Thyroid gland (tissue), 4 donors: ENCODE data around the gene SLC2A1. TPM values are rescaled to one million over a fixed set of nuclear protein-coding genes. Genes with fewer than 3 reads are reported as not detected.

Source experiments
- DNase-seq, 2 donors: peaks; one replicate each; pipeline ENCODE4 v3.0.0-alpha.2; 2019
- H3K27ac ChIP-seq, 3 donors: fragments of 200-600 bp; sonication (generic); 1 replicate in 2 of 3; 2 replicates in 1 of 3; pipeline ENCODE4 v1.5.1; 2016 to 2019; ENCODE audit warnings: mild to moderate bottlenecking in 1 of 3, moderate library complexity in 1 of 3
- H3K27me3 ChIP-seq: fragments of 200-600 bp; sonication (generic); one replicate; pipeline ENCODE4 v1.5.1; 2019
- H3K36me3 ChIP-seq, 2 donors: fragments of 200-600 bp; sonication (generic); one replicate each; pipeline ENCODE4 v1.5.1; 2016 to 2019
- H3K4me1 ChIP-seq, 2 donors: fragments of 200-600 bp; sonication (generic); one replicate each; pipeline ENCODE4 v1.5.1; 2017 to 2019
- H3K4me3 ChIP-seq, 3 donors: fragments of 200-600 bp; sonication (generic); replicated peaks in 1 of 3; 1 replicate in 2 of 3; 2 replicates in 1 of 3; pipeline ENCODE4 v1.5.1; 2016; ENCODE audit warnings: mild to moderate bottlenecking in 1 of 3
- H3K9me3 ChIP-seq: fragments of 200-600 bp; sonication (generic); one replicate; pipeline ENCODE4 v1.5.1; 2017
- POLR2A ChIP-seq, 2 donors: fragments of 450-650 bp; IDR thresholded peaks; one replicate each; pipeline ENCODE4 v1.6.1; 2017; ENCODE audit warnings: antibody characterized with exemption in 2 of 2, mild to moderate bottlenecking in 2 of 2, moderate library complexity in 1 of 2
- WGBS, 2 donors: methylation state at CpG; one replicate each; pipeline ENCODE4 v1.1.5; 2017; 5-methylcytosine and 5-hydroxymethylcytosine counted together
- intact Hi-C: fragments of 100-400 bp; cut with DNase I; formaldehyde crosslinking; loops from one replicate; pipeline ENCODE4 v1.15.1; 2023
- total RNA-seq, 4 donors: library from RNA; depleted of rRNA; stranded (reverse); fragments of >200 nt; gene quantifications; one replicate each; pipeline ENCODE4 v1.2.3, GENCODE V29; 2016
- TF ChIP-seq, protein P1 (sequence below), 6 experiments: fragments of 200-600 bp in 3 of 6; fragments of 450-650 bp in 3 of 6; sonication (generic) in 3 of 6; IDR thresholded peaks; one replicate each; pipeline ENCODE4 v1.5.1; 2016 to 2019; ENCODE audit warnings: antibody characterized with exemption in 6 of 6, mild to moderate bottlenecking in 2 of 6, inconsistent platforms in 1 of 6, moderate library complexity in 1 of 6

Gene SLC2A1
- total RNA-seq, 4 donors from 2014 or later, result 15.0 to 208 (median 91.4) TPM

DNA sequence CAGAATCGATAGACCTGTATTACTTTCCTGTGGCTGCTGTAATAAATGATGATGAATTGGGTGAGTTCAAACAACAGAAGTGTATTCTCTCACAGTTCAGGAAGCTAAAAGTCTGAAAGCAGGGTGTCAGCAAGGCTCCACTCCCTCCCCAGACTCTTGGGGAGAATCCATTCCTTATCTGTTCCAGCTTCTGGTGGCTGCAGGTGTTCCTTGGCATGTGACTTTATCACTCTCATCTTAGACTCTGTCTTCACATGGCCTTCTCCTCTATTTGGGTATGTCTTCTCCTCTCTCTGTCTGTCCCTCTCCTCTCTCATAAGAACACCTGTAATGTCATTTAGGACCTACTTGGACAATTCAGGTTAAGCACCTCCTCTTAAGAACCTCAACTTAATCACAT is 44.1 kb upstream of the SLC2A1 start:
- H3K27ac ChIP-seq, result no peak overlapping the region
- 84 to 85% methylated on average over 1 of the region's 1 CpG for WGBS, 2 donors
- H3K4me1 ChIP-seq, result peaks cover 3 to 4% of the 10 kb centered on the region in 2 donors
- TF ChIP-seq POLR2A (IDR thresholded peaks at IDR 0.05), result no peak
- TF ChIP-seq, protein P1, sequence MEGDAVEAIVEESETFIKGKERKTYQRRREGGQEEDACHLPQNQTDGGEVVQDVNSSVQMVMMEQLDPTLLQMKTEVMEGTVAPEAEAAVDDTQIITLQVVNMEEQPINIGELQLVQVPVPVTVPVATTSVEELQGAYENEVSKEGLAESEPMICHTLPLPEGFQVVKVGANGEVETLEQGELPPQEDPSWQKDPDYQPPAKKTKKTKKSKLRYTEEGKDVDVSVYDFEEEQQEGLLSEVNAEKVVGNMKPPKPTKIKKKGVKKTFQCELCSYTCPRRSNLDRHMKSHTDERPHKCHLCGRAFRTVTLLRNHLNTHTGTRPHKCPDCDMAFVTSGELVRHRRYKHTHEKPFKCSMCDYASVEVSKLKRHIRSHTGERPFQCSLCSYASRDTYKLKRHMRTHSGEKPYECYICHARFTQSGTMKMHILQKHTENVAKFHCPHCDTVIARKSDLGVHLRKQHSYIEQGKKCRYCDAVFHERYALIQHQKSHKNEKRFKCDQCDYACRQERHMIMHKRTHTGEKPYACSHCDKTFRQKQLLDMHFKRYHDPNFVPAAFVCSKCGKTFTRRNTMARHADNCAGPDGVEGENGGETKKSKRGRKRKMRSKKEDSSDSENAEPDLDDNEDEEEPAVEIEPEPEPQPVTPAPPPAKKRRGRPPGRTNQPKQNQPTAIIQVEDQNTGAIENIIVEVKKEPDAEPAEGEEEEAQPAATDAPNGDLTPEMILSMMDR (IDR thresholded peaks at IDR 0.05), result no peak
- no peaks in the 10 kb centered on the region for H3K9me3 ChIP-seq
- no peak for DNase-seq
- no peaks in the 10 kb centered on the region for H3K36me3 ChIP-seq
- no peak overlapping the region for H3K4me3 ChIP-seq
- intact Hi-C loops, result no loop called here
- H3K27me3 ChIP-seq, result no peaks in the 10 kb centered on the region

DNA sequence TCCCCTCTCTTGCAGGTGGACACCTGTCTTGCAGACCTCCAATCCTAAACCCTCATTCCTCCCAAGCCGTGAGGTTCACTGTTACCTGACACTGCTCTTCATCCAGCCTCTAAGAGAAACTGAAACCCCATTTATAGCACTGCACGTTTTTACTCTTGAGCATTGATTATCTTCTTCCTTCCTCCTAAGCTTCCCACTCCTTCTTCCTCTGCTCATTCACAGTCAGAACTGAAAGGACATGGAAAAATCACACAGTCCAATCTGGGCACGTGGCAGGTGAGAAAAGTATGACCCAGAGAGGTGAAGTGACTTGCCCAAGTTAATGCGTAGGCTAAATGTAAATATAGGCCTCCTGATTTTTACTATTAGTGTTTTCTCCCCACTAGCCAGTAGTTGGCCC is 43.4 kb upstream of the SLC2A1 start:
- H3K27me3 ChIP-seq, result no peaks in the 10 kb centered on the region
- H3K4me3 ChIP-seq, result no peak overlapping the region
- TF ChIP-seq, protein P1 (IDR thresholded peaks at IDR 0.05), result no peak
- no peak for TF ChIP-seq POLR2A (IDR thresholded peaks at IDR 0.05)
- H3K27ac ChIP-seq, result no peak overlapping the region
- DNase-seq, result no peak
- H3K9me3 ChIP-seq, result no peaks in the 10 kb centered on the region
- H3K4me1 ChIP-seq, result no peaks in the 10 kb centered on the region
- H3K36me3 ChIP-seq, result no peaks in the 10 kb centered on the region
- 68 to 72% methylated on average over 4 of the region's 4 CpGs for WGBS, 2 donors
- intact Hi-C loops, result no loop called here

DNA sequence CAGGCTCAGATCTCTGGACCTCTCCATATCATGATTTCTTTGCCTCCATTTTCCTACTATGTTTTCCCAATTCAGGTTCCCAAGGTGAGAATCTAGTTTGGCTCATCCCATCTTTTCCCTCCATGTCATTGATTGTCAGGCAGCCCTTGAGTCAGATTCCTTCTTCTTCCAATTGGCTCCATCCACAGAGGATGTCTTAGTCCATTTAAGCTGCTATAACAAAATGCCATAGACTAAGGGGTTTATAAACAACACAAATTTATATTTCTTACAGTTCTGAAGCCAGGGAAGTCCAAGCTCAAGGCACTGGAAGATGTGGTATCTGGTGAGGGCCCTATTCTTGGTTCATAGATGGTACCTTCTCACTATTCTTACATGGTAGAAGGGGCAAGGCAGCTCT is 42.8 kb upstream of the SLC2A1 start:
- Histone ChIP-seq H3K27me3 (no peaks in the 10 kb centered on the region), H3K4me1 (no peaks in the 10 kb centered on the region), H3K36me3 (no peaks in the 10 kb centered on the region), H3K27ac (no peak overlapping the region), H3K9me3 (no peaks in the 10 kb centered on the region), H3K4me3 (no peak overlapping the region)
- intact Hi-C loops, result no loop called here
- no peak for DNase-seq
- TF ChIP-seq POLR2A (IDR thresholded peaks at IDR 0.05), result no peak
- TF ChIP-seq, protein P1 (IDR thresholded peaks at IDR 0.05), result no peak

DNA sequence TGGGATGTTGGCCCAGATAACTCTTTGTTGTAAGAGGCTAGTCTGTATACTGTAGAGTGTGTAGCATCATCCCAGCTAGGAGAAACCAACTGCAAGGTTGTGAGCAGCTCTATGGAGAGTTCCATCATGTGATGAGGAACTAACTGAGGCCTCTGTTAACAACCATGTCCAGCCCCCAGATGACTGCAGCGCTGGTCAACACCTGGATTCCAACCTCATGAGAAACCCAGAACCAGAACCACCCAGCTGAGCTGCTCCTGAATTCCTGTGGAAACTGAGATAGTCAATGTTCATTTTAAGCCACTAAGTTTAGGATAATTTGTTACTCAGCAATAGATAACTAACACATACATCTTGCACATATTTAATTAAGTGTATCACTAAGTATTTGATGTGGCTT is 41.6 kb upstream of the SLC2A1 start:
- H3K9me3 ChIP-seq, result no peaks in the 10 kb centered on the region
- no peaks in the 10 kb centered on the region for H3K27me3 ChIP-seq
- H3K36me3 ChIP-seq, result no peaks in the 10 kb centered on the region
- no peak for DNase-seq
- TF ChIP-seq, protein P1 (IDR thresholded peaks at IDR 0.05), result no peak
- no peak for TF ChIP-seq POLR2A (IDR thresholded peaks at IDR 0.05)
- 83 to 90% methylated on average over 1 of the region's 1 CpG for WGBS, 2 donors
- H3K27ac ChIP-seq, result no peak overlapping the region
- no peaks in the 10 kb centered on the region for H3K4me1 ChIP-seq
- intact Hi-C loops, result no loop called here
- no peak overlapping the region for H3K4me3 ChIP-seq

DNA sequence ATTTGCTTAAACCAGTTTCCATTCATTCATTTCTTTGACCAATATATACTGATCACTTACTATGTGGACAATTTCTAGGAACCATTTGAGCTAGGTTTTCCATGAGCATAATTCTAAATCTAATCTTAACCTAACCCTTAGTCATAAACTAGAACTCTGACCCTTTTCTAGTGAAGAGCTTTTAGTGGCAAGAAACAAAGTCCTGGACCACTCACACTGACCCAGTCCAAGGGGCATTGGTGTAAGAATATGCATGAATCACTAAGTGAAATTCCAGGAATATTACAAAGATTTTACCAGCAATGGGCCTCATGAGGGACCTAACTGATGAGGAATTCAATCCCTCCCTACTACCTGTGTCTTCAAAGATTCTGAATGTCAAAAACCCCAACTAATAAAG is 40.6 kb upstream of the SLC2A1 start:
- H3K4me1 ChIP-seq, result no peaks in the 10 kb centered on the region
- H3K4me3 ChIP-seq, result no peak overlapping the region
- H3K27ac ChIP-seq, result no peak overlapping the region
- H3K9me3 ChIP-seq, result no peaks in the 10 kb centered on the region
- no peak for TF ChIP-seq POLR2A (IDR thresholded peaks at IDR 0.05)
- TF ChIP-seq, protein P1 (IDR thresholded peaks at IDR 0.05), result no peak
- no peaks in the 10 kb centered on the region for H3K27me3 ChIP-seq
- H3K36me3 ChIP-seq, result no peaks in the 10 kb centered on the region
- intact Hi-C loops, result no loop called here
- DNase-seq, result no peak
